Adrenal gland (tissue), 5 donors: ENCODE measurements around the gene PM20D1.

ENCODE experiments used
- CTCF ChIP-seq, 6 experiments: fragments of 450-650 bp in 4 of 6; fragments of 200-600 bp in 2 of 6; sonication (generic) in 1 of 6; IDR thresholded peaks; 1 replicate in 5 of 6; 2 replicates in 1 of 6; pipeline versions ENCODE4 v1.5.1 to v1.8.0; 2016 to 2021; ENCODE audit warnings: antibody characterized with exemption in 6 of 6, mild to moderate bottlenecking in 2 of 6, moderate library complexity in 1 of 6
- POLR2A ChIP-seq, 2 donors: fragments of 450-650 bp; IDR thresholded peaks; one replicate each; pipeline ENCODE4 v1.6.1; 2017; ENCODE audit warnings: antibody characterized with exemption in 2 of 2, mild to moderate bottlenecking in 2 of 2, moderate library complexity in 1 of 2
- donor health status: DM: no; HTN: no; CAD: no.

DNA sequence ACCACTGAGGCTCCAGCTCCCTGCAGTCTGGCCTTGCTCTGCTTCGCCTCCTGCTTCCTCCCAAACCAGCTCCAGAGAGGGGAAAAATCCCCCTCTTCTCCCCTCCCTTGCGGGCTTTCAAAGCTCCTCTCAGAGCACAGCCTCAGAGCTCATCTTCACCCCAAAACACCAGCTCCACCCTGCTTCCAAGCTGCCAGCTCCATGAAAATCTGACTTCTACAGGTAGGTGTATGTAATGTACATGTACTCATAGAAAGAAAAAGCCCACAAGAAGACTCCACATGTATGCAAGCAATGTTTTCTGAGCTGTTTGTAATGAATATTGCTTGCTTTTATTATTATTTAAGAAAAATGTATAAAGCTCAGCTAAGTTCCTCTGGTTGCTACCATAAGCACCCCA lies 45.3 kb downstream of the PM20D1 start:
- TF ChIP-seq POLR2A (IDR thresholded peaks at IDR 0.05) (no peak), CTCF (IDR thresholded peaks at IDR 0.05) (no peak)
